HL-60/S4 treated with phorbol 12-myristate 13-acetate at 8.2 ng/mL for 4 days and 3 days (cell line): ENCODE measurements around the gene XRN1.

Experiments
- in situ Hi-C: fragments of 300-500 bp; cut with MboI; formaldehyde crosslinking; loops from 2 replicates; pipeline ENCODE4 v1.15.0; 2022; ENCODE audit warnings: low sequenced_read_pairs

XRN1 gene

DNA sequence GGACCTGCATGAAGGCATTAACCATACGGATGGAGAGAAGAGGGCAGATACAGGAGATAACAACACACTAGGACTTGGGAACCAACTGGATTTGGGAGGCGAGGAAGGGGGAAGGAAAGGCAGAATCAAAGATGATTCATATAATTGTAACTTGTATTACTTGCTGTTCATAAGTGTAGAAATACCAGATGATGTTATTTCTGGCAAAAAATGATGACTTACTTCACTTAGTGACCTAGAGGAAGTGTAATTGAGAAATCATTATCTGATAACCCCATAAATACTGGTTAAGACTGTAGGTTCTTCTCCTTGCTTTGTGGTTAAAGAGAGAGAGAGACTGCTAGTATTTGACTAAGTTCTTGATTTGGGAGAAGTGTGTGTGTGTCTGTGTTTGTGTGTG, 172.0 kb downstream of the XRN1 start:
- in situ Hi-C loops: no loop called here

- in situ Hi-C loops: no loop called here
These were observed 172.9 kb downstream of the XRN1 start for GRCh38 chr3:142274908-142275307.

GRCh38 chr3:142273501-142273900, 174.3 kb downstream of the XRN1 start:
- in situ Hi-C loops: no loop called here

DNA sequence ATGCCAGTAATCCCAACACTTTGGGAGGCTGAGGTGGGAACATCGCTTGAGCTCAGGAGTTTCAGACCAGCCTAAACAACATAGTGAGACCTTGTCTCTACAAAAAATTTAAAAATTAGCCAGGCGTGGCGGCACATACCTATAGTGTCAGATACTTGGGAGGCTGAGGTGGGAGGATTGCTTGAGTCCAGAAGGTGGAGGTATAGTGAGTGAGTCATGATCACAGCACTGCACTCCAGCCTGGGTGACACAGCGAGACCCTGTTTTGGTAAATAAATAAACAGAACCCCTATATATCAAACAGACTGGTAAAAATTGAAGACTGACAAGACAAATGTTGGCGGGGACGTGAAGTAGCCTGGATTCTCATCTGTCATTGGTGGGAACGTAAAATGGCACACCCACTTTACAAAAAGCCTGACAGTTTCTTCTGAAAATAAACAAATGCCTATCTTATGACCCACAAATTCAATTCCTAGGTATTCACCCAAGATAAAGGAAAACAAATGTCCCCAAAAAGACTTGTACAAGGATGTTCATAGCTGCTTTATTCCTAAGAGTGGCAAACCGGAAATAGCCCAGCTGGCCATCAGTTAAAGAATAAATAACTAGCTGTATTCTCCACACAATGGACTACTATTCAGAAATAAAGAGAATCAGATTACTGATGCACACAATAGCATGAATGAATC, 175.5 kb downstream of the XRN1 start:
- in situ Hi-C loops: no loop called here

- in situ Hi-C loops: no loop called here
These were observed 177.4 kb downstream of the XRN1 start for GRCh38 chr3:142270407-142270806.

- in situ Hi-C loops: no loop called here
These were observed 178.1 kb downstream of the XRN1 start for GRCh38 chr3:142269767-142270166.

DNA sequence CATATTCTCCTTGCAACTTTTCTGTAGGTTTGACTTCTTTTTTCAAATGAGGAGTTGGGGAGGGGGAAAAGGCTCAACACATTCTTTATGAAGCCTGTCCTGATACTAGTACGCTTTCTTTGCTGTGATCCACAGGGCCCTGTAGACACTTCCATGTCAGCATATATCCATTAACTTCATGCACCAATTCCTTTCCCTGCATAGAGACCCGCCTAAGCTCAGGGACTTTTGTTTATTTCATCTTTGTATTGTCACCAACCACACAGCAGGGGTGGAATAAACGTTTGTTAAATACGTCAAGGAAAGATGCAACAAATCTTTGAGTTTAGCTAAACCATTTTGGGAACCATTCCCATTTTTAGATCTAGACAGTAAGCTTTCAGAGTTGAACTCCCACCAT, 179.4 kb downstream of the XRN1 start:
- in situ Hi-C loops: no loop called here

- in situ Hi-C loops: no loop called here
These were observed 180.6 kb downstream of the XRN1 start for GRCh38 chr3:142267269-142267668.

GRCh38 chr3:142263112-142263511, 184.7 kb downstream of the XRN1 start:
- in situ Hi-C loops: no loop called here

GRCh38 chr3:142259359-142259758, 188.5 kb downstream of the XRN1 start:
- in situ Hi-C loops: no loop called here

DNA sequence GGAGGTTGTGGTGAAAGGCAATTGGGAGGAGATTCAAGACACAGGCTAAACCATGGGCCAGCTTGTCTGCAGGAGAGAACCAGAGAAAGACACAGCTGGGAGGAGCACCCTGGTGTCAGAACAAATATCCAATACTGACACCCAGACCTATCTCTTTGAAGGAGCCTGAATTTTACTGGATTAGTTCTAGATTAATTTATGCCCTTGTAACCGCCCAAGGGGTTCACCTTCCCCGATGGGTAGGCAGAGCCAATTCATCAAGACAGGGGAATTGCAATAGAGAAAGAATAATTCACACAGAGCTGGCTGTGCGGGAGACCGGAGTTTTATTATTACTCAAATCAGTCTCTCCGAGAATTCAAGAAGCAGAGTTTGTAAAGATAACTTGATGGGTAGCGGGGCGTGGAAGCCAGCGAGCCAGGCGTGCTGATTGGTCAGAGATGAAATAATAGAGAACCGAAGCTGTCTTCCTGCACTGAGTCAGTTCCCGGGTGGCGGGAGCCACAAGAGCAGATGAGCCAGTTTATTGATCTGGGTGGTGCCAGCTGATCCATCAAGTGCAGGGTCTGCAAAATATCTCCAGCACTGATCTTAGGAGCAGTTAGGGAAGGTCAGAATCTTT, 191.0 kb downstream of the XRN1 start:
- in situ Hi-C loops: no loop called here
